H9 (cell line): Measurements from ENCODE around the gene COG6. TPM values are rescaled to one million over a fixed set of nuclear protein-coding genes. Genes with fewer than 3 reads are reported as not detected.

Experiments
- DNase-seq: peaks from one replicate; pipeline ENCODE4 v3.0.0-alpha.2; 2017
- H2AFZ ChIP-seq: one replicate; pipeline ENCODE4 v1.6.1; 2013; ENCODE audit warnings: mild to moderate bottlenecking, low read length, control low read depth, moderate library complexity
- H2AK5ac ChIP-seq: 2 replicates; pipeline ENCODE4 v1.6.1; 2013; ENCODE audit warnings: low read length, control low read depth, mixed read lengths; ENCODE audit not compliant: insufficient read length
- H2BK120ac ChIP-seq: one replicate; pipeline ENCODE4 v1.6.1; 2013; ENCODE audit warnings: low read depth, mild to moderate bottlenecking, low read length, control low read depth, inconsistent platforms; ENCODE audit not compliant: poor library complexity, severe bottlenecking
- H2BK12ac ChIP-seq: 2 replicates; pipeline ENCODE4 v1.6.1; 2013; ENCODE audit warnings: low read length, control low read depth, mixed read lengths, low read depth; ENCODE audit not compliant: insufficient read length
- H2BK15ac ChIP-seq: 2 replicates; pipeline ENCODE4 v1.6.1; 2013; ENCODE audit warnings: low read depth, low read length, control low read depth
- H2BK20ac ChIP-seq: one replicate; pipeline ENCODE4 v1.6.1; 2013; ENCODE audit warnings: low read depth, mild to moderate bottlenecking, low read length, control low read depth, inconsistent platforms; ENCODE audit not compliant: poor library complexity, severe bottlenecking
- H2BK5ac ChIP-seq: 2 replicates; pipeline ENCODE4 v1.6.1; 2013; ENCODE audit warnings: low read length, control low read depth, mixed read lengths; ENCODE audit not compliant: insufficient read length
- H3K14ac ChIP-seq: 2 replicates; pipeline ENCODE4 v1.6.1; 2013; ENCODE audit warnings: low read length, control low read depth; ENCODE audit not compliant: insufficient read depth
- H3K18ac ChIP-seq: 2 replicates; pipeline ENCODE4 v1.6.1; 2013; ENCODE audit warnings: low read depth, mild to moderate bottlenecking, mixed read lengths, low read length, control low read depth; ENCODE audit not compliant: insufficient read length
- H3K23ac ChIP-seq: 2 replicates; pipeline ENCODE4 v1.6.1; 2013; ENCODE audit warnings: low read length, control low read depth, mixed read lengths, low read depth; ENCODE audit not compliant: insufficient read length
- H3K23me2 ChIP-seq: 2 replicates; pipeline ENCODE4 v1.6.1; 2013; ENCODE audit warnings: low read depth, mild to moderate bottlenecking, mixed read lengths, low read length, control low read depth; ENCODE audit not compliant: insufficient read length, poor library complexity, severe bottlenecking
- H3K27ac ChIP-seq: 2 replicates; pipeline ENCODE4 v1.5.1; 2013; ENCODE audit warnings: low read length, control low read depth, mixed read lengths, low read depth; ENCODE audit not compliant: insufficient read length
- H3K27me3 ChIP-seq: 2 replicates; pipeline ENCODE4 v1.6.1; 2013; ENCODE audit warnings: low read length, control low read depth, inconsistent platforms; ENCODE audit not compliant: insufficient read depth
- H3K4ac ChIP-seq: 2 replicates; pipeline ENCODE4 v1.6.1; 2013; ENCODE audit warnings: low read depth, mild to moderate bottlenecking, control low read depth, inconsistent platforms, low read length, moderate library complexity
- H3K4me1 ChIP-seq: 2 replicates; pipeline ENCODE4 v1.6.1; 2013; ENCODE audit warnings: low read length, control low read depth, inconsistent platforms; ENCODE audit not compliant: insufficient read depth
- H3K4me2 ChIP-seq: 2 replicates; pipeline ENCODE4 v1.6.1; 2013; ENCODE audit warnings: low read length, control low read depth, mixed read lengths; ENCODE audit not compliant: insufficient read length, insufficient read depth
- H3K56ac ChIP-seq: 2 replicates; pipeline ENCODE4 v1.6.1; 2013; ENCODE audit warnings: low read depth, mild to moderate bottlenecking, mixed read lengths, low read length, control low read depth; ENCODE audit not compliant: insufficient read length
- H3K79me1 ChIP-seq: 2 replicates; pipeline ENCODE4 v1.6.1; 2013; ENCODE audit warnings: low read depth, mild to moderate bottlenecking, moderate library complexity, low read length, control low read depth, inconsistent platforms; ENCODE audit not compliant: insufficient read depth, poor library complexity, severe bottlenecking
- H3K79me2 ChIP-seq: 2 replicates; pipeline ENCODE4 v1.6.1; 2013; ENCODE audit warnings: low read length, control low read depth, inconsistent platforms; ENCODE audit not compliant: insufficient read depth
- H3K9ac ChIP-seq: 2 replicates; pipeline ENCODE4 v1.6.1; 2013; ENCODE audit warnings: low read length, control low read depth, mixed read lengths; ENCODE audit not compliant: insufficient read length; ENCODE audit errors: extremely low read depth
- H3K9me3 ChIP-seq: one replicate; pipeline ENCODE4 v1.6.1; 2013; ENCODE audit warnings: low read depth, low read length, inconsistent platforms; ENCODE audit not compliant: control insufficient read depth
- H3T11ph ChIP-seq: one replicate; pipeline ENCODE4 v1.6.1; 2013; ENCODE audit warnings: mild to moderate bottlenecking, low read length, control low read depth, inconsistent platforms
- H4K20me1 ChIP-seq: one replicate; pipeline ENCODE4 v1.6.1; 2013; ENCODE audit not compliant: control insufficient read depth, insufficient read length, insufficient read depth
- H4K5ac ChIP-seq: 2 replicates; pipeline ENCODE4 v1.6.1; 2013; ENCODE audit warnings: low read depth, mild to moderate bottlenecking, mixed read lengths, low read length, control low read depth; ENCODE audit not compliant: insufficient read length
- H4K8ac ChIP-seq: replicated peaks from 2 replicates; pipeline ENCODE4 v1.6.1; 2013; ENCODE audit warnings: low read length, control low read depth, mixed read lengths, low read depth; ENCODE audit not compliant: insufficient read length
- H4K91ac ChIP-seq: 2 replicates; pipeline ENCODE4 v1.6.1; 2013; ENCODE audit warnings: low read depth, mild to moderate bottlenecking, moderate library complexity, mixed read lengths, low read length, control low read depth; ENCODE audit not compliant: insufficient read length
- H3K27ac Mint-ChIP-seq, 3 experiments: 2 replicates in 2 of 3; 3 replicates in 1 of 3; pipeline ENCODE4 v1.8.0; 2020 to 2021; ENCODE audit warnings: mixed read lengths in 3 of 3, mild to moderate bottlenecking in 1 of 3, moderate library complexity in 1 of 3
- H3K27me3 Mint-ChIP-seq: 2 replicates; pipeline ENCODE4 v1.8.0; 2021; ENCODE audit warnings: low read depth, mild to moderate bottlenecking, moderate library complexity, mixed read lengths
- H3K36me3 Mint-ChIP-seq, 3 experiments: 2 replicates in 2 of 3; 3 replicates in 1 of 3; pipeline ENCODE4 v1.8.0; 2020 to 2021; ENCODE audit warnings: low read depth in 3 of 3, mixed read lengths in 3 of 3; ENCODE audit not compliant: insufficient read depth in 1 of 3
- H3K4me1 Mint-ChIP-seq, 2 experiments: 2 replicates each; pipeline ENCODE4 v1.8.0; 2020; ENCODE audit warnings: mixed read lengths in 2 of 2
- H3K4me3 Mint-ChIP-seq, 2 experiments: 2 replicates in 1 of 2; 3 replicates in 1 of 2; pipeline ENCODE4 v1.8.0; 2020 to 2021; ENCODE audit warnings: mild to moderate bottlenecking in 2 of 2, mixed read lengths in 2 of 2, moderate library complexity in 1 of 2
- H3K9me3 Mint-ChIP-seq, 2 experiments: 2 replicates in 1 of 2; 3 replicates in 1 of 2; pipeline ENCODE4 v1.8.0; 2020; ENCODE audit warnings: mild to moderate bottlenecking in 2 of 2, mixed read lengths in 2 of 2, moderate library complexity in 1 of 2
- whole genome bisulfite sequencing: extraction: QIAGEN DNeasy Blood & Tissue Kit; methylation state at CpG from one replicate; pipeline ENCODE4 v1.1.7; 2013; ENCODE audit warnings: missing lambda C conversion rate, low lambda C conversion rate, mixed read lengths; ENCODE audit not compliant: insufficient read length; ENCODE audit errors: extremely low coverage; 5-methylcytosine and 5-hydroxymethylcytosine counted together
- total RNA-seq: library from RNA; stranded (reverse); gene quantifications from 2 replicates; pipeline ENCODE4 v1.2.1, GENCODE V29; 2021
- TF ChIP-seq, protein P1 (sequence below): fragments of 200-600 bp; sonication (generic); conservative IDR thresholded peaks from 3 replicates; pipeline ENCODE4 v1.8.0; 2021; ENCODE audit warnings: antibody characterized with exemption, mild to moderate bottlenecking

The COG6 gene
- total RNA-seq, 1 experiment from 2014 or later = 23.7 TPM

DNA sequence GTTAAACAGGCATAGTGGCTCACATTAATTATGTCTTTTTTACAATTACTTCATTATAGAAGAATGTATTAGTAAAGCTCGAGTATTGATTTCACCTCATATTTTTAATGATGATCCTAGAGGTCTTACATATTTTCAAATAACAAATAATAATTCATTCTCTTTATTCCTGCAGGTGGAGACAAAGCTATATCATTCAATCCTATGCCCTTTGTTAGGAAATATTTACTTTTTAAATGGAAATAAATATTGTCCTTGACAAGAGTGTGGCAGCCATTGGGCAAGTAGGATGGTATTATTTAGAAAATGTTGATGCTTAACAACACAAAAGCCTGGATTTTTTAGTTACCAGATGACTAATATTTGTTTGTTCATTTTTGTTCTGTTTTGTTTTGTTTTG, 127.6 kb downstream of the COG6 start:
- Histone ChIP-seq H3K18ac (no peak overlapping the region), H3K4me2 (no peak overlapping the region), H2AK5ac (no peak overlapping the region), H4K91ac (no peak overlapping the region), H3K79me2 (no peaks in the 10 kb centered on the region), H3K4ac (no peak overlapping the region), H3K14ac (no peak overlapping the region), H2BK12ac (no peak overlapping the region), H3K9ac (no peak overlapping the region), H3K23me2 (no peaks in the 10 kb centered on the region), H2BK20ac (no peak overlapping the region), H4K5ac (no peak overlapping the region), H3K27ac (no peak overlapping the region), H3K23ac (no peak overlapping the region), H3K9me3 (no peaks in the 10 kb centered on the region), H4K20me1 (no peaks in the 10 kb centered on the region), H3K4me1 (peaks cover 5% of the 10 kb centered on the region; the same call in 1 of the 2 replicates), H4K8ac (no peak overlapping the region), H3K56ac (no peak overlapping the region), H2BK5ac (no peak overlapping the region), H3K27me3 (no peaks in the 10 kb centered on the region), H2BK15ac (no peak overlapping the region), H3T11ph (no peak overlapping the region), H2AFZ (no peak overlapping the region), H2BK120ac (no peak overlapping the region), H3K79me1 (no peaks in the 10 kb centered on the region)
- TF ChIP-seq, protein P1, sequence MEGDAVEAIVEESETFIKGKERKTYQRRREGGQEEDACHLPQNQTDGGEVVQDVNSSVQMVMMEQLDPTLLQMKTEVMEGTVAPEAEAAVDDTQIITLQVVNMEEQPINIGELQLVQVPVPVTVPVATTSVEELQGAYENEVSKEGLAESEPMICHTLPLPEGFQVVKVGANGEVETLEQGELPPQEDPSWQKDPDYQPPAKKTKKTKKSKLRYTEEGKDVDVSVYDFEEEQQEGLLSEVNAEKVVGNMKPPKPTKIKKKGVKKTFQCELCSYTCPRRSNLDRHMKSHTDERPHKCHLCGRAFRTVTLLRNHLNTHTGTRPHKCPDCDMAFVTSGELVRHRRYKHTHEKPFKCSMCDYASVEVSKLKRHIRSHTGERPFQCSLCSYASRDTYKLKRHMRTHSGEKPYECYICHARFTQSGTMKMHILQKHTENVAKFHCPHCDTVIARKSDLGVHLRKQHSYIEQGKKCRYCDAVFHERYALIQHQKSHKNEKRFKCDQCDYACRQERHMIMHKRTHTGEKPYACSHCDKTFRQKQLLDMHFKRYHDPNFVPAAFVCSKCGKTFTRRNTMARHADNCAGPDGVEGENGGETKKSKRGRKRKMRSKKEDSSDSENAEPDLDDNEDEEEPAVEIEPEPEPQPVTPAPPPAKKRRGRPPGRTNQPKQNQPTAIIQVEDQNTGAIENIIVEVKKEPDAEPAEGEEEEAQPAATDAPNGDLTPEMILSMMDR = no peak
- H3K4me3 Mint-ChIP-seq = no peak overlapping the region
- WGBS = no CpG with 5 or more reads among the region's 1 CpG
- peaks cover 13% of the 10 kb centered on the region in 2 experiments for H3K4me1 Mint-ChIP-seq
- no peaks in the 10 kb centered on the region; a peak in 1 of 7 replicates for H3K36me3 Mint-ChIP-seq
- no peak for DNase-seq
- H3K27ac Mint-ChIP-seq = no peak overlapping the region
- no peaks in the 10 kb centered on the region for H3K27me3 Mint-ChIP-seq
- peaks cover 0 to under 1% of the 10 kb centered on the region in 2 experiments; a peak in 2 of 5 replicates for H3K9me3 Mint-ChIP-seq
